AG04450 (cell line): ENCODE data around the gene TASP1. TPM values are rescaled to one million over a fixed set of nuclear protein-coding genes. Genes with fewer than 3 reads are reported as not detected.

ENCODE experiments used
- CTCF ChIA-PET: fragments of 300-600, 350-600 bp; formaldehyde crosslinking; extraction: SDS; loops from one replicate; lab custom pipeline; 2022; ENCODE audit warnings: antibody characterized with exemption, inconsistent platforms; lab: Charles Lee
- POLR2A ChIA-PET: fragments of 350-600 bp; formaldehyde crosslinking; extraction: SDS; loops from one replicate; lab custom pipeline; 2021; ENCODE audit warnings: antibody characterized with exemption, inconsistent platforms; lab: Yijun Ruan, JAX
- DNase-seq: peaks from one replicate; pipeline ENCODE4 v3.0.0-alpha.2; 2011; ENCODE audit warnings: low read depth, low spot score
- H3K27ac ChIP-seq: one replicate; pipeline ENCODE4 v1.5.1; 2012; ENCODE audit warnings: low read depth, low read length, control low read depth
- H3K27me3 ChIP-seq: one replicate; pipeline ENCODE4 v1.6.0; 2012; ENCODE audit warnings: low read length; ENCODE audit not compliant: control insufficient read depth, insufficient read depth
- H3K4me3 ChIP-seq: 2 replicates; pipeline ENCODE4 v1.5.1; 2011; ENCODE audit warnings: mild to moderate bottlenecking, low read depth, low read length, control low read depth
- H3K9me3 ChIP-seq: 2 replicates; pipeline ENCODE4 v1.5.1; 2012; ENCODE audit warnings: low read length; ENCODE audit not compliant: control insufficient read depth, insufficient read depth
- polyA plus RNA-seq: library from polyadenylated mRNA; depleted of rRNA; stranded (reverse); fragments of >200 nt; gene quantifications from 2 replicates; pipeline ENCODE4 v1.2.3, GENCODE V29; 2011
- TF ChIP-seq, protein P1 (sequence below): IDR thresholded peaks from 2 replicates; pipeline ENCODE4 v1.5.1; 2011; ENCODE audit warnings: low read depth, low read length, control low read depth, inconsistent platforms

The TASP1 gene
- polyA plus RNA-seq, 1 experiment = 6.0 TPM

DNA sequence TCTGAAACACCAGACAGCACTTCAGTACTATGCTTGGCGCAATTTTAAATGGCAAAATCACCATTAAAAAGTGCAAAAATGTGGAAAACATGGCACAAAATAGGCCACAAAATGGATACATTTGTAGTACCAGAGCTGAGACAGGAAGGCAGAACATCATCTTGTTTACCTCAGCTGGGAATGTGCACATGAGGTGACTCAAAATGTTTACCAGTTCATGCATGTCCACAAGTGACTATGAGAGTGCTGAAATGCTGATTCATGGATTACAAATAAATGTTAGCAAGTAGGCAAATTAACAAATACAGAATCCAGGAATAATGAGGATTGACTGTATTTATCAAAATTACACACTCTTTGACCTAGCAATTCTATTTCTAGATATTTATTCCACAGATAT lies 216.1 kb downstream of the TASP1 start:
- POLR2A ChIA-PET = no interaction called here
- TF ChIP-seq, protein P1, sequence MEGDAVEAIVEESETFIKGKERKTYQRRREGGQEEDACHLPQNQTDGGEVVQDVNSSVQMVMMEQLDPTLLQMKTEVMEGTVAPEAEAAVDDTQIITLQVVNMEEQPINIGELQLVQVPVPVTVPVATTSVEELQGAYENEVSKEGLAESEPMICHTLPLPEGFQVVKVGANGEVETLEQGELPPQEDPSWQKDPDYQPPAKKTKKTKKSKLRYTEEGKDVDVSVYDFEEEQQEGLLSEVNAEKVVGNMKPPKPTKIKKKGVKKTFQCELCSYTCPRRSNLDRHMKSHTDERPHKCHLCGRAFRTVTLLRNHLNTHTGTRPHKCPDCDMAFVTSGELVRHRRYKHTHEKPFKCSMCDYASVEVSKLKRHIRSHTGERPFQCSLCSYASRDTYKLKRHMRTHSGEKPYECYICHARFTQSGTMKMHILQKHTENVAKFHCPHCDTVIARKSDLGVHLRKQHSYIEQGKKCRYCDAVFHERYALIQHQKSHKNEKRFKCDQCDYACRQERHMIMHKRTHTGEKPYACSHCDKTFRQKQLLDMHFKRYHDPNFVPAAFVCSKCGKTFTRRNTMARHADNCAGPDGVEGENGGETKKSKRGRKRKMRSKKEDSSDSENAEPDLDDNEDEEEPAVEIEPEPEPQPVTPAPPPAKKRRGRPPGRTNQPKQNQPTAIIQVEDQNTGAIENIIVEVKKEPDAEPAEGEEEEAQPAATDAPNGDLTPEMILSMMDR = no peak
- CTCF ChIA-PET = interaction anchor here (1.0 kb wide), 1 partner anchor 124 kb away, joined by 4 read pairs; no protein-coding TSS in a partner anchor
- Histone ChIP-seq H3K27ac (no peak overlapping the region), H3K9me3 (no peaks in the 10 kb centered on the region), H3K27me3 (no peaks in the 10 kb centered on the region), H3K4me3 (no peak overlapping the region)
- DNase-seq = no peak

DNA sequence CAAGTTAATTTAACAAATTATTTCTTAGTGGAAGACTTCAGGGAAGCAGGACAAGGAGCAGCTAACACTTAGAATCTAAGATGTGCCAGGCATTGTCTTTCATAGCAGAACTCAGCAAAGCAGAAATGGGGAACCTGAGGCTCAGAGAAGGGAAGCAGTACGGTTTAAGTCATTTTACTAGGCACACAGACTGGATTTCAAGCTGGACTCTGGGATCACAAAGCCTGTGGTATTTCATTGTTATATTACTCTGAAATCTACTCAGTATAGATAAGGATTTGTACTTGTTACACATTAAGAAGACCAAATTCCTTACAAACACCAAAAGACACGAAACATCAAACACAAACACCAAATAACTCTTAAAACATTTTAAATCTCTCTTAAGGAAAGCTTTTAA lies 218.1 kb downstream of the TASP1 start:
- ChIA-PET CTCF (no interaction called here), POLR2A (no interaction called here)
- Histone ChIP-seq H3K27ac (no peak overlapping the region), H3K9me3 (no peaks in the 10 kb centered on the region), H3K4me3 (no peak overlapping the region), H3K27me3 (no peaks in the 10 kb centered on the region)
- no peak for DNase-seq
- TF ChIP-seq, protein P1 = no peak

DNA sequence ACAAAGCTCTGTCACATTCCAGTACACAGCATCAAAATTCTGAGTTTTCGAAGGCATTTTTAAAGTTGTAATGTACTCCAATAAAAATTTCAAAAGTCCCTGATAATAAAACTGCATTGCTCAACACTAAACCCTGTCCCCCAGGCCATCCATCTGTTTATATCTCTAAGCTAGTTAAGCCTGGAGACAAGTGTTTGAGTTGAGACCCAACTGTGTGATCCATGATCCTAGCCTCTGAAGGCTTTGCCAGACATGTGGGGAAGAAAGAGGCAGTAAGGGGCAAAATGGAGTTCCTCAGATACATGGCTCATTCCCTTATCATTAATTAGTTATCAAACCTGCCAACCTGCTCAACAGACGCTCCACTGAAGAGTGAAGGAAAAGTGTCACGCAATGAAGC lies 219.3 kb downstream of the TASP1 start:
- no peak overlapping the region for H3K4me3 ChIP-seq
- H3K27me3 ChIP-seq = no peaks in the 10 kb centered on the region
- TF ChIP-seq, protein P1 = no peak
- no peaks in the 10 kb centered on the region for H3K9me3 ChIP-seq
- POLR2A ChIA-PET = no interaction called here
- no peak overlapping the region for H3K27ac ChIP-seq
- CTCF ChIA-PET = no interaction called here
- DNase-seq = no peak

DNA sequence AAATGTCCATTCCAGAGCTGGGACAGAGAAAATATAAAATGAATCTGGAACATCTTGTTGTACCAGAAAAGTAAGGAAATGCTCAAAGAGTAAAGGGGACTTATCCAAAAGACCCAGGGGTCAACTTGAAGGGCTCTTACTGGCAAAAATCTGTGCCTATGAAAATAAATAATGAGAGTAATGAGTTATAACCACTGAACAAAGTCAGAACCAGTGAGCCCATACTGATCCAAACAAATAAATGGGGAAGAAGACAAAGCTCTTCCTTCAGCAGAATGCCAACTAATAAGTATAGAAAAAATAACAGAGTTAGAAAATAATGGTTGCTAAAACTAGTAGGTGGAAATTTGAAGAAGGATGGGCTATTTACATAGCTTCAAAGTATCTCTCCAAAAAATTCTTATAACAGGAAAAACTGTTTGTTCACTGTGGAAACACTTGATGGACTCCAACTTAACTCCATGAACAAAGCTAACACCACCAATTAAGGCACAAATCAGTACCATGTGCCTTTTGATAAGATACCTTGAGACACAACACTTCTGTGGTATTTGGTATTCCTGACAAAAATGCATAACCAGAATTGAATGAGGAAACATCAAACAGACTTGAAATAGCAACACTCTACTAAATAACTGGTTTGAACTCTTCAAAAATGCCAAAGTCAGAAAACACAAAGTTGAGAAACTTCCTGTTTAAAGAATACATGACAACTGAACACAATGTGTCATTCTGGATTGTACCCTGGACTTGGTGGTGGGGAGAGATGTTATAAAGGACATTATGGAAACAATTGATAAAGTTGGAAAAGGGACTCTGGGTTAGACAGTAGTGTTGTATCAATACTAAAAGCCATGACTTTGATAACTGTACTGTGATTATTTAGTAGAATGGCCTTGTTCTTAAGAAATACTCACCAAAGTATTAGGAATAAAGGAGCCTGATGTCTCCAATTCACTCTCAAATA lies 220.2 kb downstream of the TASP1 start:
- ChIA-PET CTCF (no interaction called here), POLR2A (no interaction called here)
- H3K4me3 ChIP-seq = no peak overlapping the region
- no peak for DNase-seq
- H3K9me3 ChIP-seq = no peaks in the 10 kb centered on the region
- no peak overlapping the region for H3K27ac ChIP-seq
- no peaks in the 10 kb centered on the region for H3K27me3 ChIP-seq
- TF ChIP-seq, protein P1 = no peak

DNA sequence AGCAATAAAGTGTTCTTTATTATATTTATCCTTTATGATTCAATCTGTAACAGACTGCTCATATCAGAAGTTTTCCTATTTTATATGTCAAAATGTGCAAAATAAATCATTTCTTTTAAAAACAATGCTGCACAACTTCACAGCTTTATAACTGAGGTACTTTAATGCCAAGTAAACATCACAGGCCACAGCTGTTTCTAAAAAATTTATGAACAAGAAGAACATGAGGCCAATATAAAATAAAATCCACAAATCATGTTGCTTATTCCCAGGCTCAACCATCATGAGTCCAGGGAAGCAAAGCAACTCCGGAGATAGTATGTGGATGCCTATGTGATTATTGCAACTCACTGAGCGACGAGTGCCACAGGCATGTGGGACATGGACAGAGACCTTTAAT lies 222.2 kb downstream of the TASP1 start:
- TF ChIP-seq, protein P1 = no peak
- Histone ChIP-seq H3K9me3 (no peaks in the 10 kb centered on the region), H3K27ac (no peak overlapping the region), H3K4me3 (no peak overlapping the region), H3K27me3 (no peaks in the 10 kb centered on the region)
- CTCF ChIA-PET = interaction anchor here (0.8 to 3.0 kb wide), 2 partner anchors 130 to 356 kb away, joined by 3 to 12 read pairs; no protein-coding TSS in a partner anchor
- POLR2A ChIA-PET = no interaction called here
- DNase-seq = no peak
